IMR-90 (cell line): ENCODE measurements around the gene GPC6.

Experiments used
- BHLHE40 ChIP-seq: fragments of 150-350 bp; IDR thresholded peaks from 2 replicates; pipeline ENCODE4 v1.6.1; 2016; ENCODE audit warnings: mild to moderate bottlenecking, low read depth, low read length
- CTCF ChIP-seq: conservative IDR thresholded peaks from 2 replicates; pipeline ENCODE4 v1.5.1; 2012; ENCODE audit warnings: mild to moderate bottlenecking, low read depth, low read length, improper control_type of control experiment
- FOS ChIP-seq: fragments of 150-350 bp; IDR thresholded peaks from 2 replicates; pipeline ENCODE4 v1.6.1; 2016; ENCODE audit warnings: low read depth, low read length
- MXI1 ChIP-seq: IDR thresholded peaks from 2 replicates; pipeline ENCODE4 v1.6.1; 2012; ENCODE audit warnings: low read depth, mild to moderate bottlenecking, low read length, moderate library complexity, borderline replicate concordance
- POLR2A ChIP-seq: IDR thresholded peaks from 2 replicates; pipeline ENCODE4 v1.6.1; 2012; ENCODE audit warnings: mild to moderate bottlenecking, low read depth, low read length
- RCOR1 ChIP-seq: IDR thresholded peaks from 2 replicates; pipeline ENCODE4 v1.6.1; 2012; ENCODE audit warnings: mild to moderate bottlenecking, low read length, improper control_type of control experiment; ENCODE audit not compliant: insufficient replicate concordance
- RFX5 ChIP-seq: IDR thresholded peaks from 2 replicates; pipeline ENCODE4 v1.8.0; 2012; ENCODE audit warnings: low read depth, mild to moderate bottlenecking, low read length, moderate library complexity
- SMC3 ChIP-seq: fragments of 150-350 bp; IDR thresholded peaks from 2 replicates; pipeline ENCODE4 v1.6.1; 2016; ENCODE audit warnings: low read depth, mild to moderate bottlenecking, antibody characterized with exemption, low read length, moderate library complexity

DNA sequence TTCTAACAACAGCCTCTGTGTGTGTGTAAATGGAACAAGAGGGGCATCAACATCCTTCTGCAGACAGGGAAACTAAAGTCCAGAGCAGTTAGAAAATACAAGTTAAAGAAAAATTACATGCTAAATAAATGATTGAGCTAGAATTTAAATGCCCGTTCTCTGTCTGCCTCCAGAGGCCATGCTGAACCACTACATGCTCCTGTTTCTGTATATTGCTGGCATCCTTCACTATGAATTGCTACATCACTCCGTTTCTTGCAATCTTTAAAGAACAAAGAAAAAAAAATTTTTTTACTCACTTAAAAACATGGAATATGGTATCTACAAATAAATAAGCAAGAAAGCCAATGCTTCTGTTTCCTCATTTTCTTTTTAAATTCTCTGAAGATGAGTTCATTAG lies 1205.0 kb downstream of the GPC6 start:
- no peak for TF ChIP-seq POLR2A
- no peak for TF ChIP-seq RCOR1
- TF ChIP-seq MXI1: no peak
- TF ChIP-seq CTCF: peak; percentile 24; the same call in 1 of the 2 replicates
- no peak for TF ChIP-seq FOS
- TF ChIP-seq SMC3: no peak
- no peak for TF ChIP-seq RFX5
- TF ChIP-seq BHLHE40: no peak
